ENCODE measurements around the gene FAM234A. TPM values are rescaled to one million over a fixed set of nuclear protein-coding genes. Genes with fewer than 3 reads are reported as not detected.

Gene FAM234A
- total RNA-seq, 1 experiment from 2014 or later, result 94.9 TPM

DNA sequence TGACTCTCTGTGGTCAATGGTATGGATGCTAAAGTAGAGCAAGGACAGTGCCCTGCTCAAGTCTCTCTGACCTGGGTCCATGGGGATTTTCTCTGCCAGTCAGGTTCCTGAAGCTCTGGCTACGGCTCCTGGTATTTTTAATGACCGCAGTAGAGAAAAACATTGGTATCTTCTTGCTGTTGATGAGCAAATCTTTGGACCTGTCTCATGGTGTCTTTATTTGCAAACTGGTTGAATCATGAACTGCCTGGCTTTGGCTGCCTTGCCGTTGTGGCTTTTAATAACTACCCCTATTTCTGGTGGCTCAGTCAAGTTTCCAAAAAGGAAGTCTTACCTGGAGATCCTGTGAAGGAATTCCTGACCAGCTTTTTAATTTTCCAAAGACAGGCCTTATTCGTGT is 8.7 kb downstream of the FAM234A start:
- Histone ChIP-seq H3K4me1 (ENCODE audit: insufficient read depth, low read length) (no peaks in the 10 kb centered on the region), H3K79me2 (ENCODE audit: insufficient read depth, low read length) (no peaks in the 10 kb centered on the region; the same call in 1 of the 2 replicates), H2BK5ac (ENCODE audit: insufficient read length, low read length) (no peak overlapping the region), H3T11ph (ENCODE audit: low read length) (no peak overlapping the region), H3K56ac (ENCODE audit: insufficient read length, low read depth, low read length) (no peak overlapping the region), H3K23ac (ENCODE audit: insufficient read length, low read depth, low read length) (no peak overlapping the region), H2BK120ac (ENCODE audit: low read depth, low read length, poor library complexity, severe bottlenecking) (no peak overlapping the region), H3K4ac (ENCODE audit: low read depth, low read length) (no peak overlapping the region), H2BK12ac (ENCODE audit: insufficient read length, low read depth, low read length) (no peak overlapping the region), H3K23me2 (ENCODE audit: insufficient read length, low read depth, low read length, poor library complexity, severe bottlenecking) (no peaks in the 10 kb centered on the region), H3K9ac (ENCODE audit: extremely low read depth, insufficient read length, low read length) (no peak overlapping the region), H3K4me2 (ENCODE audit: insufficient read depth, insufficient read length, low read length) (no peak overlapping the region), H3K79me1 (ENCODE audit: insufficient read depth, low read depth, low read length, poor library complexity, severe bottlenecking) (peaks cover 12% of the 10 kb centered on the region), H4K91ac (ENCODE audit: insufficient read length, low read depth, low read length) (no peak overlapping the region), H4K8ac (replicated peaks; ENCODE audit: insufficient read length, low read depth, low read length) (no peak overlapping the region), H3K27ac (ENCODE audit: insufficient read length, low read depth, low read length) (no peak overlapping the region), H2BK20ac (ENCODE audit: low read depth, low read length, poor library complexity, severe bottlenecking) (no peak overlapping the region), H2AFZ (ENCODE audit: low read length) (no peak overlapping the region), H3K14ac (ENCODE audit: insufficient read depth, low read length) (no peak overlapping the region), H2BK15ac (ENCODE audit: low read depth, low read length) (no peak overlapping the region), H4K5ac (ENCODE audit: insufficient read length, low read depth, low read length) (no peak overlapping the region), H2AK5ac (ENCODE audit: insufficient read length, low read length) (no peak overlapping the region), H3K9me3 (ENCODE audit: control insufficient read depth, low read depth, low read length) (no peaks in the 10 kb centered on the region), H3K27me3 (ENCODE audit: insufficient read depth, low read length) (no peaks in the 10 kb centered on the region), H4K20me1 (ENCODE audit: control insufficient read depth, insufficient read depth, insufficient read length) (no peaks in the 10 kb centered on the region), H3K18ac (ENCODE audit: insufficient read length, low read depth, low read length) (no peak overlapping the region)
- Mint-ChIP-seq H3K27ac (peak overlapping the region in 2 of 3 experiments; percentile 37 to 61; a peak in 2 of 7 replicates), H3K36me3 (ENCODE audit: insufficient read depth in 1 of 3, low read depth in 3 of 3) (peaks cover 0 to 5% (median 0%) of the 10 kb centered on the region in 3 experiments; a peak in 2 of 7 replicates), H3K27me3 (ENCODE audit: low read depth) (no peaks in the 10 kb centered on the region), H3K4me1 (peaks cover 2 to 3% of the 10 kb centered on the region in 2 experiments; a peak in 3 of 4 replicates), H3K9me3 (no peaks in the 10 kb centered on the region), H3K4me3 (no peak overlapping the region)
- no peak for TF ChIP-seq CTCF (conservative IDR thresholded peaks at IDR 0.05)
- no CpG with 5 or more reads among the region's 4 CpGs for WGBS (ENCODE audit: extremely low coverage, insufficient read length, low lambda C conversion rate)
- DNase-seq, result no peak

Data from H9 (cell line).